Measurements from ENCODE around the gene RAB2B.

The RAB2B gene

DNA sequence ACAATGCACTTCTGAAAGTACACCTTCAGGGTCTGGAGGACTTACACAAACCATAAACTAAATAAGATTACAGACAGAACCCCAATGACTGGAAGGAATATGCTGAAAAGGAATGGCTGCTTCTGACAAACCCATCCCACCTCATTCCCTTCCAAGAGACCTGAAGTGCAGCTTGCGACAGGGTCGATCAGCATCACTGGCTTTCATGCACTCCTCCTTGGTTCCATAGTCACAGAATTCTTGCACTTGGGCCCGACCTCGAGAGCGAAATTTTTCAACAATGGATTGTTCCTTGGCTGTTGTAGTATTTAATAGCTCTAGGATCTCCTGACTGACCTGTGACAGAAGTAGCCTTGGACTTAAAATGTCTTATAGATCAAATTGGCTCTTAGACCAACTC, 24.8 kb upstream of the RAB2B start:
- Histone ChIP-seq H4K20me1 (ENCODE audit: control insufficient read depth, insufficient read depth, low read depth, low read length) (no peaks in the 10 kb centered on the region), H3K4me3 (ENCODE audit: low read length) (no peak overlapping the region), H3K79me2 (ENCODE audit: control insufficient read depth, low read length) (peaks cover 33% of the 10 kb centered on the region), H3K27ac (ENCODE audit: low read depth, low read length) (no peak overlapping the region), H3F3A (ENCODE audit: control insufficient read depth, insufficient read depth) (peaks cover 7% of the 10 kb centered on the region; the same call in 1 of the 2 replicates), H3K4me2 (ENCODE audit: low read length) (no peak overlapping the region), H3K27me3 (ENCODE audit: control insufficient read depth, low read length) (no peaks in the 10 kb centered on the region), H3K4me1 (ENCODE audit: control insufficient read depth, low read length) (no peaks in the 10 kb centered on the region), H3K9me3 (ENCODE audit: control insufficient read depth, insufficient read depth, low read length) (no peaks in the 10 kb centered on the region), H3K9me2 (replicated peaks; ENCODE audit: control insufficient read depth, low read length) (no peaks in the 10 kb centered on the region), H3K36me3 (ENCODE audit: control insufficient read depth, low read length) (peaks cover 78% of the 10 kb centered on the region)
- no peak for TF ChIP-seq EZH2phosphoT487 (IDR thresholded peaks at IDR 0.05; ENCODE audit: borderline replicate concordance, low read length)
- TF ChIP-seq, protein P1, sequence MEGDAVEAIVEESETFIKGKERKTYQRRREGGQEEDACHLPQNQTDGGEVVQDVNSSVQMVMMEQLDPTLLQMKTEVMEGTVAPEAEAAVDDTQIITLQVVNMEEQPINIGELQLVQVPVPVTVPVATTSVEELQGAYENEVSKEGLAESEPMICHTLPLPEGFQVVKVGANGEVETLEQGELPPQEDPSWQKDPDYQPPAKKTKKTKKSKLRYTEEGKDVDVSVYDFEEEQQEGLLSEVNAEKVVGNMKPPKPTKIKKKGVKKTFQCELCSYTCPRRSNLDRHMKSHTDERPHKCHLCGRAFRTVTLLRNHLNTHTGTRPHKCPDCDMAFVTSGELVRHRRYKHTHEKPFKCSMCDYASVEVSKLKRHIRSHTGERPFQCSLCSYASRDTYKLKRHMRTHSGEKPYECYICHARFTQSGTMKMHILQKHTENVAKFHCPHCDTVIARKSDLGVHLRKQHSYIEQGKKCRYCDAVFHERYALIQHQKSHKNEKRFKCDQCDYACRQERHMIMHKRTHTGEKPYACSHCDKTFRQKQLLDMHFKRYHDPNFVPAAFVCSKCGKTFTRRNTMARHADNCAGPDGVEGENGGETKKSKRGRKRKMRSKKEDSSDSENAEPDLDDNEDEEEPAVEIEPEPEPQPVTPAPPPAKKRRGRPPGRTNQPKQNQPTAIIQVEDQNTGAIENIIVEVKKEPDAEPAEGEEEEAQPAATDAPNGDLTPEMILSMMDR (IDR thresholded peaks at IDR 0.05; ENCODE audit: low read depth, low read length, poor library complexity, severe bottlenecking), result no peak

DNA sequence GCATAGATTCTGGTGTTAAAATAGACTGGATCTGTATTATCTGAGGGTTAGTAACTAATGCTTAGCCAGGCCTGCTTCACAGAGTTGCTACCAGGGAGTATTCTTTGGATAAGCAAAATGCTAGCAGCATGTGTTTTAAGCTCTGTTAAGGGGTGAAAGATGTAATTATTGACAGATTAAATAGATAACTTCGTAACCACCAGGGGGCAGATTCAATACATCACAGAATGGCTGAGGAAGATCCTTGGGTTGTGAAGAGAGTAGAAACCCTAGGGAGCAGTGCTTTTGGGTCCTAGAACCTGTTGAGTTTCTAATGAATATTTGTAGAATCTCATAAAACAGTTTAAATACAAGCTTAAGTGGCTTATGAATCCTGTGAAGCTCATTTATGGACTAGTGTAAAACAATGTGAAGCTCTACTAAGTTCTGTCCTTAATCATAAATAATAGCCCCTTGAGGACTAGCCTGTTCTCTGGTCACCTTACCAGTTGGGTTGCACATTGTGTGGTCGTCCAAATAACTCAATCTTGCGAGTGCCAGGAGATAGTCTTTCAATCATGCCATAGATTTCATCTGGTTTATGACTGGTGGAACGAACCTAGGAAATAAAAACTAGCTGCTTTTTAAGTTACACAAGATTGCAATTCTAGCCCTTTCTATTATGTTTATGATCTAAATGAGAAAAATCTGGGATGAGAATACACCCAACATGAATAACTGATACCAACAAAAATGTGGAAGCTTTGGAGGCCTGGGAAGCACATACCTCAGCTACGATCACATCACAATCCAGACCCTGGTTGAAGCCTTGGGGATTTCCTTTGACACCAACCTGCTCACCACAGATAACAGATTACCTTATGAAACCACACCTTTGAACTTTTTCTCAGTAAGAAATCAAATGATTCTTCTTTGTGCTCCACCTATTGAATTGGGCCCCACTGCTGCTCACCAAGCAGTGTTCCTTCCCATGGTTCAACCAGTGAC, 22.1 kb upstream of the RAB2B start:
- TF ChIP-seq EZH2phosphoT487 (IDR thresholded peaks at IDR 0.05; ENCODE audit: borderline replicate concordance, low read length), result no peak
- TF ChIP-seq, protein P1 (IDR thresholded peaks at IDR 0.05; ENCODE audit: low read depth, low read length, poor library complexity, severe bottlenecking), result peak; percentile 75
- no peaks in the 10 kb centered on the region for H4K20me1 ChIP-seq (ENCODE audit: control insufficient read depth, insufficient read depth, low read depth, low read length)
- no peak overlapping the region for H3K27ac ChIP-seq (ENCODE audit: low read depth, low read length)

DNA sequence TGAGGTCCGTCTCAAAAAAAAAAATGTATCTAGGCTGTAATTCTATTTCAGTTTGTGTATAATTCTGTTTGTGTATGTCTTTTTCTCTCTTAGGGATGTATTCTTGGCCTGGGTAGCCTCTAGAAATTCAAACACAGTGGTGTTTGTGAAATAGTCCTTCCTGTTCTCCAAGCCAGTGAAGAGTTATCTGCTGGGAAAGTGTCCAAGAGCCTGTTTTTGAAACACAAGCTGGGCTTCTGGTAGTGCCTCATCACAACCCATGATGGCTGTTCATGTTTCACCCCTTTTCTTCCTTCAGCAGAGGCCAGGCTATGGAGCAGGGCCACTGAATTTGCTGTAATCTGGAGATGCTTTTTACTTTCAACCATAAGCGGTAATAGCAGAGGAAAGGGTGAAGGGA, 19.7 kb upstream of the RAB2B start:
- H3K9me3 ChIP-seq (ENCODE audit: control insufficient read depth, insufficient read depth, low read length), result no peaks in the 10 kb centered on the region

More for the DNA sequence above, 22.1 kb upstream of the RAB2B start:
- Histone ChIP-seq H3K79me2 (ENCODE audit: control insufficient read depth, low read length) (peaks cover 8% of the 10 kb centered on the region), H3K9me3 (ENCODE audit: control insufficient read depth, insufficient read depth, low read length) (no peaks in the 10 kb centered on the region), H3K9me2 (replicated peaks; ENCODE audit: control insufficient read depth, low read length) (no peaks in the 10 kb centered on the region), H3K4me2 (ENCODE audit: low read length) (no peak overlapping the region), H3K4me1 (ENCODE audit: control insufficient read depth, low read length) (no peaks in the 10 kb centered on the region), H3K36me3 (ENCODE audit: control insufficient read depth, low read length) (peaks cover 92% of the 10 kb centered on the region), H3K27me3 (ENCODE audit: control insufficient read depth, low read length) (no peaks in the 10 kb centered on the region), H3F3A (ENCODE audit: control insufficient read depth, insufficient read depth) (peaks cover 7% of the 10 kb centered on the region; the same call in 1 of the 2 replicates), H3K4me3 (ENCODE audit: low read length) (no peak overlapping the region)

More for the DNA sequence above, 19.7 kb upstream of the RAB2B start:
- TF ChIP-seq EZH2phosphoT487 (IDR thresholded peaks at IDR 0.05; ENCODE audit: borderline replicate concordance, low read length), result no peak
- TF ChIP-seq, protein P1 (IDR thresholded peaks at IDR 0.05; ENCODE audit: low read depth, low read length, poor library complexity, severe bottlenecking), result no peak
- no peaks in the 10 kb centered on the region for H3K4me1 ChIP-seq (ENCODE audit: control insufficient read depth, low read length)
- H3K4me3 ChIP-seq (ENCODE audit: low read length), result no peak overlapping the region
- H3K9me2 ChIP-seq (replicated peaks; ENCODE audit: control insufficient read depth, low read length), result no peaks in the 10 kb centered on the region
- H3K4me2 ChIP-seq (ENCODE audit: low read length), result no peak overlapping the region
- H3K36me3 ChIP-seq (ENCODE audit: control insufficient read depth, low read length), result peaks cover 84% of the 10 kb centered on the region
- no peaks in the 10 kb centered on the region for H3K27me3 ChIP-seq (ENCODE audit: control insufficient read depth, low read length)
- H3K79me2 ChIP-seq (ENCODE audit: control insufficient read depth, low read length), result no peaks in the 10 kb centered on the region
- H4K20me1 ChIP-seq (ENCODE audit: control insufficient read depth, insufficient read depth, low read depth, low read length), result no peaks in the 10 kb centered on the region
- peaks cover 7% of the 10 kb centered on the region; the same call in 1 of the 2 replicates for H3F3A ChIP-seq (ENCODE audit: control insufficient read depth, insufficient read depth)
- H3K27ac ChIP-seq (ENCODE audit: low read depth, low read length), result no peak overlapping the region
